HG03108 (cell line): Measurements from ENCODE around the gene OXT.
"Not testable (repeated sequence)": the region's sequence is repeated elsewhere in the genome, so short reads cannot be mapped to it uniquely, and the experiment has no call there.

Experiments used
- ATAC-seq: cut with Tn5 transposase; IDR thresholded peaks from one replicate; pipeline ENCODE4 v1.9.1; 2021; ENCODE audit warnings: moderate library complexity; ENCODE audit not compliant: unreplicated experiment

The OXT gene

DNA sequence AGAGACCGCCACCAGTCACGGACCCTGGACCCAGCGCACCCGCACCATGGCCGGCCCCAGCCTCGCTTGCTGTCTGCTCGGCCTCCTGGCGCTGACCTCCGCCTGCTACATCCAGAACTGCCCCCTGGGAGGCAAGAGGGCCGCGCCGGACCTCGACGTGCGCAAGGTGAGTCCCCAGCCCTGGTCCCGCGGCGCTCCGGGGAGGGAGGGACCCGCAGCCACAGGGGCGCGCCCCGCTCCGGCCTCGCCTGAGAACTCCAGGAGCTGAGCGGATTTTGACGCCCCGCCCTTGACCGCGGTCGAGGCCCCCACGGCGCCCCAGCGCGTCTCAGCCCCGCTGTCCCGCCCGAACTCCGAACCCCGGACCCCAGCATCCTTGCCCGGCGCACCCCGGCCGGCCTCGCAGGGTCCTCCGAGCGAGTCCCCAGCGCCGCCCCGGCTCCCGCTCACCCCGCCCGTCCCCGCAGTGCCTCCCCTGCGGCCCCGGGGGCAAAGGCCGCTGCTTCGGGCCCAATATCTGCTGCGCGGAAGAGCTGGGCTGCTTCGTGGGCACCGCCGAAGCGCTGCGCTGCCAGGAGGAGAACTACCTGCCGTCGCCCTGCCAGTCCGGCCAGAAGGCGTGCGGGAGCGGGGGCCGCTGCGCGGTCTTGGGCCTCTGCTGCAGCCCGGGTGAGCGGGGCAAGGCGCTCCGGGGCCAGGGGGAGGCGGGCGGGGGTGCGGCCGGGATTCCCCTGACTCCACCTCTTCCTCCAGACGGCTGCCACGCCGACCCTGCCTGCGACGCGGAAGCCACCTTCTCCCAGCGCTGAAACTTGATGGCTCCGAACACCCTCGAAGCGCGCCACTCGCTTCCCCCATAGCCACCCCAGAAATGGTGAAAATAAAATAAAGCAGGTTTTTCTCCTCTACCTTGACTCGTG lies at the start of gene OXT:
OXT (plus strand) TSS at position 11 of the 920 bp plus-strand sequence; CDS start at position 47, 36 bp downstream.
- no peak for ATAC-seq

DNA sequence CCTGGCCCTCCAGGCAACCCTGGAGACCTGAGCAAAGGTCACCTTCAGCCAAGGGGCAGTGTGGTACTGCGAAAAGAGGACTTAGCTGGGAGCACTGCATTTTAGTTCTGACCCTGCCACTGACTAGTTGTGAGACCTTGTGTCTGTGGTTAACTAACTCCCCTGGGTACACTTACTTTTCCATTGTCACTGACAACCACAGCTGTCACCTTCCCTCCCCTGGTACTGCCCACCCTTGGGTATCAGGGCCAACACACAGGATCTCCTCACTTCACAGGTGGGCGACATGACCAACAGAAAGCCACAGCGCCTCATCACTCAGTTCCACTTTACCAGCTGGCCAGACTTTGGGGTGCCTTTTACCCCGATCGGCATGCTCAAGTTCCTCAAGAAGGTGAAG lies 49.6 kb upstream of the OXT start:
- no peak for ATAC-seq

DNA sequence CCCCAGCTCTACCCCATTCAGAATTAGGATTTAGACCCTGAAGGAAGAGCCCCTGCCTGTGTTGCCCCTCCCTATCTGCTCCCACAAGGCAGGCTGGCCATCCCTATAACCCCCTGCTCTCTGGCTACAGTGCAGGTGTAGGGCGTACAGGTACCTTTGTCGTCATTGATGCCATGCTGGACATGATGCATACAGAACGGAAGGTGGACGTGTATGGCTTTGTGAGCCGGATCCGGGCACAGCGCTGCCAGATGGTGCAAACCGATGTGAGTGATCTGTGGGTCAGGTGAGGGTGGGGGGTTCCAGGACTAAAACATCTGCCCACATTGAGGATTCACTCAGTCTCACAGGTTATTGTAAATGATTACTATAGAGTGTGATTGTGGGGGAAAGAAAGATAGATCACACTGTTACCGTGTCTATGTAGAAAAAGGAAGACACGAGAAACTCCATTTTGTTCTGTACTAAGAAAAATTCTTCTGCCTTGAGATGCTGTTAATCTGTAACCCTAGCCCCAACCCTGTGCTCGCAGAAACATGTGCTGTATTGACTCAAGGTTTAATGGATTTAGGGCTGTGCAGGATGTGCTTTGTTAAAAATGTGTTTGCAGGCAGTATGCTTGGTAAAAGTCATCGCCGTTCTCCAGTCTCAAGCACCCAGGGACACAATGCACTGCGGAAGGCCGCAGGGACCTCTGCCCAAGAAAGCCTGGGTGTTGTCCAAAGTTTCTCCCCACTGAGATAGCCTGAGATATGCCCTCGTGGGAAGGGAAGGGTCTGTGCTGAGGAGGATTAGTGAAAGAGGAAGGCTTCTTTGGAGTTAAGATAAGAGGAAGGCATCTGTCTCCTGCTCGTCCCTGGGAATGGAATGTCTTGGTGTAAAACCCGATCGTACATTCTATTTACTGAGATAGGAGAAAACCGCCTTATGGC lies 48.6 kb upstream of the OXT start:
- not testable (repeated sequence) for ATAC-seq

DNA sequence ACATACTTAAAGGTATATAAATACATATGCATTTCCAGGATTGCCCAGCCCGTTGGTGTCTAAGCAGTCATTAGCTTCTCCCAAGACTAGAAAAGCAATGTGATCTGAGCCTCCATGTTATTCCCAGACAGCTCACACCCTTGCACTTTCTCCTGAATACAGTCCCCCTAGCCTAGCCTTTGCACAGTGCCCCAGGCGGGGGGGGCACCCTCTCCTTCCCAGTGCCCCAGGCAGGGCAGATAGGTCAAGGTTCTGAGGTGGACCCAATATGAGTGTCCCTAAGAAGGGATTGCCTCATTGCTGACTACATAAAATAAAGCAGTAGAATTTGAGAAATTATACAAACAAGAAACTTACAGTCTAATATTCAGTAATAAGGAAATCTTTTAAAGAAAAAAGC lies 43.4 kb upstream of the OXT start:
- no peak for ATAC-seq

DNA sequence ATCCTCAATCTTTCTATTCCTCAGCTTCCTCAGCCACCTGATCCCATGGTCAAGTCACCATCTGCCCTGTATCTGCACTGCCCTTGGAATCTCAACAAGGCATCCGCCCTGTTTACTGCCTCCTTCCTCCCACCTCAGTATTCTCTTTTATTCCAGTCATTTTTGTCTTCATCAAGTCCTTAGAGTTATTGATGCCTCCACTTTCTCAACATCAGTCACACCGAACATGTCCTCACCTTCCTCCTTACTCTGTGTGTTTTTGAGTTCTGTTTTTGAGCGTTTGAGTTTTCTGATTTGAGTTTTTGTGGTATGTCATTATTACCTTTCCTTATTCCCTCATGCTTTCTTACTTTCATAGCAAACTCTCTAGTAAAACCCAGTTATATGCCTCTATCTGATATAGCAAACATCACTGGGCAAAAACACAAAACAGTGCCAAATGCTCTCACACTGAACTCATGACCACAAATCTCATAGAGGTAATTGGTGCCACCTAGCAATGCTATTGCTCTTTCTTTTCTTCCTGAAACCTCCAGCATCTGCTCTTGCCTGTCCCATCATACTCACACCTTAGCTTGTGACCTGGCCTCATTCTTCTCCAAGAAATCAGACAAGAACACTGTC lies 39.8 kb upstream of the OXT start:
- ATAC-seq = no peak

DNA sequence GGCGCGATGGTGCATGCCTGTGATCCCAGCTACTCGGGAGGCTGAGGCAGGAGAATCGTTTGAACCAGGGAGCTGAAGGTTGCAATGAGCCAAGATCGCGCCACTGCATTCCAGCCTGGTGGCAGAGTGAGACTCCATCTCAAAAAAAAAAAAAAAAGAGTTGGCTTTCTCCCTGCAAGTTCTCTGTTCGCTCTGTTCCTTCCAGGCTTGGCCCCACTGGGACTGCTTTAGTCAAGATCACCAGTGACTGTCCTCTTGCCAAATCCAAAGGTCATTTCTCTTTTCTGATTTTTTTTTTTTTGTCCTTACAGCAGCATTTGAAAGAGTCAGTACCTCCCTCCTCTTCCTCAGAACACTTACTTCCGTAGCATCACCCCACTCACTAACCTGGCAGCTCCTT lies 38.8 kb upstream of the OXT start:
- no peak for ATAC-seq

DNA sequence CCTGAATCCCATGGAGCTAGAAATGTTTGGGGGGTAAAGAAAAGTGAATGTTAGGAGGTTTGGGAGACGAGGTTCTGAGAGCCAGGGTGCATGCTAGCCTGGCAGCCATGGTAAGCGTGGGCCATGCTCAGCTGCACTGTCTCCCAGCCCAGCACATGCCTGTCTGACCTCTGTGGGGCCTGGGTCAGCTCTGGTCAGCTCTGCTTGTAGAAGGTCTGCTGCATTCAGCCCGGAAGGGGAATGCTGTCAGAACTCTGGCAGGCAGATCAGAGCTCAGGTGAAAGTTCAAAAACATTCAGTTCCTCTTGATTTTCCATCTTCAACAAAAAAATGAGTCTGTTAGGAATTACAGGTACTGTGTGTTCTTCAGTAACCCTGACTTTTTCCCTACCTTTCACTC lies 33.8 kb upstream of the OXT start:
- no peak for ATAC-seq

DNA sequence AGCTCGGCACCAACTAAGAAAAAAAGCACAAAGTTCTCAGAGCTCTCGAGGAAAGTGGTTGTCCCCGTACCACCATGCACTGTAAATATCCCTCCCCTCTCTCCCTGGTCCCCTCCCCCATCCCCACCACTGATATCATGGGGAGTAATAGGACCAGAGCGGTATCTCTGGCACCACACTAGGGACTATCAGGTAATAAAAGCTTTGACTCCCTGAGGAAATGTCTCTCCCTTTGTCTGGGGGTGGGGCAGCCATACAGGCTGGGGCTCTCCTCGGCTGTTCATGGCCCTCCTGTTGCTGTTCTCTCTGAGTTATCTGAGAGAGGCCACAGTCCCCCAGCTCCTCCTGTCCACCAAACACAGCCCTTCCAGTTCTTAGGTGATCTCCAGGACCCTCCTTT lies 33.0 kb upstream of the OXT start:
- ATAC-seq = no peak

DNA sequence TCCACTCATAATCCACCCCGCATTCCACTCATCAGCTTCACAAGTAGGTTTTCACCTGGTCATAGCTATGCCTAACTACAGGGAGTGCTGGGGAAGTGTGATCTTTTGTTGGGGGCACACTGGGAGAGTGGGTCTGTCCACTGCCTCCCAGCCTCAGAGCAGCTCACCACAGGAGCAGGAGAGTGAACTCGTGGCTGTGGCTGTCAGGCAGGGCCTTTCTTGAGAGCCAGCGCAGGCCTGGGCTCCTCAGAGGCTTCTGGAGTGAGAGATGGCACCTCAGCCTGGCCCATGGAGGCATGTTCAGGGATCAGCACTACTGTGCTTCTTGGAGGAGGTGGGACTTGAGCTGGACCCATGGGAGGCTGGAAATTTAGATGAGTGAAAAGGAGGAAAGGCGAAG lies 32.0 kb upstream of the OXT start:
- no peak for ATAC-seq

DNA sequence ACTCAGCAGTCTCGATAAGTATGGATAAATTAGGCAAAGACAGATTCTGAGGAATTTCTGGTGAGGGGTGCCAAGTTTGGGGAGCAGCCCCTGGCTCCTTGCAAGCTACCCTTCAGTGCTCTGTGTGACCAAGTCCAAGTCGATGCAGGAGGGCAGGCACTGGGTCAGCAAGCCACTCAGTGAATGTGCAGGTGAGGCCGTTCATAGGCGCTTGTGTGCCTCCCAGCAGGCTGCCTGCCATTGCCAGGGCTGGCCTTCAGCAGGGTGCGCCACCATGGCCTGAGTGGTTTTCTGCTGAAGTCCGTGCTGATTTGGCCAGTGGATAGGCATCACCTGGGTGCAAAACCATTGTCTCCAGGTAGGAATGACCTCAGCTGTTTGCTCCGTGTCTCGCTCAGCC lies 31.3 kb upstream of the OXT start:
- ATAC-seq = no peak

DNA sequence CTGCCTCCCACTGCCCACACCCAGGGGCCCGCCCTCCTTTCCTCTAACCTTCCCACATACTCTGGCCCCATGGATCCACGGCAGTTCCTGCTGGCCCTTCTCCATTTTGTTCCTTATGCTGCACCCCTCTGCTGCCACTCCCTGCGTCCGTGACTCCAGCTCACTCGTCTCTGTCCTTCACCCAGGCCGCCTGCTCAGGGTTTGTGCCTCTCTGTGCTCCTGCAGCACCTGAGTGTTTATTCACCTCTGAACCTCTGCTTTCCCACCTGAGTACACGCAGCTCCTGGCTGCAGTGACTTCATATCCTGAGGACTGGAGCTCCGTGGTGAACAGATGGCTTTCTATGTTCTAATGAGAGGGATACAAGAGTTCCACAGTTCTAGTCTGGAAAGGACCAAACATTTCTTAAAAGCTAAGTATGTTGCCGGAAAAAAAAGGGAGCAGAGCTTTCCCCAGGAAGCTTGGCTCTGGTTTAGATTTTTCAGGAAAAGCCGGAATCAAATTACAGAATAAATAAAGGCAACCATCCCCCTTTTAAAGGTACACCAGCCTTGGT lies 29.5 kb upstream of the OXT start:
- ATAC-seq = no peak

DNA sequence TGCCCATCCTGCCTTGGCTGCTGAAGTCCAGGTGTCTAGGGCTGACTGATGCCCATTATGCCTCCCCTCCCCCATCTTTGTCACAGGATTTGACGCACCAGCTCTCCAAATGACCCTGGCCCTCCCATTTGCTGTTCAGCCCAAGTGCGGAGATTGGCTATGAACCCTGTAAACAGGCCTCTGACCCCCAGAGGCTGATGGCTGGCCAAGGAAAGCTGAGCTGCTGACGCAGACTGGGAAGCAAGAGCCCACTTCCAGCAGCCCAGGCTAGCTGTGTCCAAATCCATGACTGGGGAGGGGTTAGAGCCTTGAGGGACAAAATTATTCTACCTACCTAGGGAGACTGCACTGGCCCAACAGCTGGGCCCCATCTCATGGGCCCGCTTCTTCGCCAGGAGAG lies 28.8 kb upstream of the OXT start:
- no peak for ATAC-seq

DNA sequence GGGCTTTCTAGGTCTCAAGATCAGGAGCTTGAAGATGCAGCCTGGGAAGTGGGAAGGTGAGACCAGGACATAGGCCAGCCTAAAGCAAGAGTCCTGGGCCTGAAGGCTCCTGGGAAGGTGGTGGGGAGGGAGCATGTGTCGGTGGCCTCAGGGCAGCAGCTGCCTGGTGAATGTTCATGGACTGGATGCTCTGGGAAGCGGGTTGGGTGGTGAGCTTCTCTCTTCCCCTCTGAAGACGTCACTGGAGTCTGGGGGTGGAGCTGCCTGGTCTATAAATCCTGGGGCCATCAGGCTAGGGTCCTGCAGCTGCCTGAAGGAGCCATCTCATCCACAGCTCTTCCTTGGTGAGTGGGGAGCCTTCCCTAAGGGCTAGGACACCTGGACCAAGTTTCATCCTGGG lies 28.1 kb upstream of the OXT start, which contains the start of gene GNRH2:
GNRH2 (plus strand) TSS at position 301 of the 400 bp plus-strand sequence. CDS start 793 bp downstream, outside the sequence.
- no peak for ATAC-seq

DNA sequence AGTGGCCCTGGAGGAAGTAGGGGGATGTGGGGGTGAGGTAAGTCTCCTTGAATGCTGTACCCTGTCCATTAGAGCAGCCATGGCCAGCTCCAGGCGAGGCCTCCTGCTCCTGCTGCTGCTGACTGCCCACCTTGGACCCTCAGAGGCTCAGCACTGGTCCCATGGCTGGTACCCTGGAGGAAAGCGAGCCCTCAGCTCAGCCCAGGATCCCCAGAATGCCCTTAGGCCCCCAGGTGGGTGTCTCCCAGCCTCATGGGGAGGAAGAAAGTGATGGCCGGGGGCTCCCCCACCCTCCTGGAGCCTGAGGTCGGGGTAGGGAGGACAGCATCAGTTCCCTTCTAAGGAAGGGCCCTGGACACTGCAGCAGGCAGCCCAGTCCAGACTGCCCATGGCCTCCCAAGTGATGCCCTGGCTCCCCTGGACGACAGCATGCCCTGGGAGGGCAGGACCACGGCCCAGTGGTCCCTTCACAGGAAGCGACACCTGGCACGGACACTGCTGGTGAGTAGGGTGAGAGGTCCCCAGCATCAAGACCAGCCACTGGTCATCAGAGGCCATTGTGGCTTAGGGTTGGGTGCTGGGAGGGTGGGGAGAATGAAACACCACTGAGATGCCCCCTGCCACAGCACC lies 27.0 kb upstream of the OXT start:
- ATAC-seq = no peak

DNA sequence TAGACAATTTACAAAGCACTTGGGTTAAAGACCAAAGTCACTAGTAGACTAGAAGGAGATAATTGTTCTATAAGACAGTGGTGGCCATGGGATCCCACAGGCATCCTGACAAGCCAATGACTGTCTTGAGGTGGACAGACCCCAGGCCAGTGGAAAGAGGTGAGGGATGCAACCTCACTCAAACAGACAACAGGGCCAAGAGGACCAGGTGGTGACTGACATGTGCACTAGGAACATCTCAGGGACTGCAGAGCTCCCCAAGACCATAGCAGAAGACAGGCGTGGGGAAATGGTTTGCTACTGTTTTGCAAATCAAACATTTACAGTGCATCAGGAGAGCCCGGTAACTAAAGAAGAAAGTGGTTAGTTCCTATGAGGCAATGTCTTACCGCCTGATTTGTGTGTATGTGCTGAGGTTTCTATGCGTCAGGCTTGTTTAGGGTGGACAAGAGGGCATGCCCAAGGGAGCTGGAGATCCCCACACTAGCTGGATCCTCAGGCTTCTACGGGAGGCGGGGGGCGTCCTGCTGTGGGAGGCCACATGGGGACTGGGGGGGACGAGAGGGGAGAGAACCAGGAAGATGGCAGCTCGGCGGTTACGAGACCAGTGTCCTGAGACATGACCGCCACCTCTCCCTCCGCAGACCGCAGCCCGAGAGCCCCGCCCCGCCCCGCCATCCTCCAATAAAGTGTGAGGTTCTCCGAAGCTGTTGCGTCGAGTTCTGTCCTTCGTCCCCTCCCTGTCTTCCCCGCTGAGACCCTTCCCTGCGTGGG lies 26.2 kb upstream of the OXT start:
- peak; percentile 26 for ATAC-seq

DNA sequence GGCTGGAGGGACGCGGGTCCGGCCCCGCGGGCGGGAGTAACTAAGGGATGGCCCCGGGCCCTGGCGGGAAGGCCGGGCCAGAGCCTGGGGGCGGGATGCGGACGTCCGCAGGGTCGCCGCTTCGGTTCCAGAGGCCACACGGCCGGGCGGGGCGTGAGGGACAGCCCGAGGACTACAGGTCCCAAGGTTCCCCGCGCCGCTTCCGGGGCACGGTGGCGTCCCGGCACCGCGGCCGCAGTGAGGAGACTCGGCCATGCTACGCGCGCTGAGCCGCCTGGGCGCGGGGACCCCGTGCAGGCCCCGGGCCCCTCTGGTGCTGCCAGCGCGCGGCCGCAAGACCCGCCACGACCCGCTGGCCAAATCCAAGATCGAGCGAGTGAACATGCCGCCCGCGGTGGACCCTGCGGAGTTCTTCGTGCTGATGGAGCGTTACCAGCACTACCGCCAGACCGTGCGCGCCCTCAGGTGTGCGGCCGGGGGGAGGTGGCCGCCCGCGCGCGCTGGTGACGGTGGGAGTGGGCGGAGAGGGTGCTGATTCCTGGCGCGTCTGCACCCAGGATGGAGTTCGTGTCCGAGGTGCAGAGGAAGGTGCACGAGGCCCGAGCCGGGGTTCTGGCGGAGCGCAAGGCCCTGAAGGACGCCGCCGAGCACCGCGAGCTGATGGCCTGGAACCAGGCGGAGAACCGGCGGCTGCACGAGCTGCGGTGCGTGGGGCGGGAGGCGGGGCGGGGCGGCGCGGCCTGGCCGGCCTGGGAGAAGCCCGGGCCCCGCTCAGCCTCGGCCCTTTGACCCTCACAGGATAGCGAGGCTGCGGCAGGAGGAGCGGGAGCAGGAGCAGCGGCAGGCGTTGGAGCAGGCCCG lies 25.4 kb upstream of the OXT start, which contains the start of gene MRPS26:
MRPS26 (plus strand) TSS at position 237 of the 861 bp plus-strand sequence; CDS start at position 254, 17 bp downstream.
- peak; percentile 91 for ATAC-seq

DNA sequence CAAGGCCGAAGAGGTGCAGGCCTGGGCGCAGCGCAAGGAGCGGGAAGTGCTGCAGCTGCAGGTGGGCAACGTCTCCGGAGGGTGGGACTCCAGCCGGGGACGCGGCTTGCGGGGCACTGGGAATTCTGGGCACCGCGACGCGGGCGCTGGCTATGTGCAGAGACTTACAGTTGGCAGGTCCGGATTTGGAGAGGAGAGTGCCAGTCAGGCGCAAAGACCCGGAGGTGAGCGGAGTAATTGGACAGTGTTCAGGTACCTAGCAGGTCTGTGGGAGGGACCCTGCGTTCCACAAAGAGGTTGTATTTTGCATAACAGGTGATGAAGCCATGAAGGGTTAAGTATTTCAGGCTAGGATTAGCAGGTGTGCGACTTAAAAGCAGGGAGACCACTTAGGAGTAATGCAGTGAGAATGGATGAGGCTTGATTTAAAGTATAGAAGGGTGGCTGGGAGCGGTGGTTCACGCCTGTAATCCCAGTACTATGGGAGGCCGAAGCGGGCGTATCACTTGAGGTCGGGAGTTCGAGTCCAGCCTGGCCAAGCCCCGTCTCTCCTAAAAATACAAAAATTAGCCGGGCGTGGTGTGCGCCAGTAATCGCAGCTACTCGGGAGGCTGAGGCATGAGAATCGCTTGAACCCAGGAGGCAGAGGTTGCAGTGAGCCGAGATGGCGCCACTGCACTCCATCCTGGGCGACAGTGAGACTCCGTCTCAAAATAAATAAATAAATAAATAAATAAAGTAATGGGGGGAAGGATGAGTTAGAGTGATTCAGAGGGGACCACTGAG lies 24.6 kb upstream of the OXT start:
- no peak for ATAC-seq
